ENCODE measurements around the gene HIPK2.

The HIPK2 gene

DNA sequence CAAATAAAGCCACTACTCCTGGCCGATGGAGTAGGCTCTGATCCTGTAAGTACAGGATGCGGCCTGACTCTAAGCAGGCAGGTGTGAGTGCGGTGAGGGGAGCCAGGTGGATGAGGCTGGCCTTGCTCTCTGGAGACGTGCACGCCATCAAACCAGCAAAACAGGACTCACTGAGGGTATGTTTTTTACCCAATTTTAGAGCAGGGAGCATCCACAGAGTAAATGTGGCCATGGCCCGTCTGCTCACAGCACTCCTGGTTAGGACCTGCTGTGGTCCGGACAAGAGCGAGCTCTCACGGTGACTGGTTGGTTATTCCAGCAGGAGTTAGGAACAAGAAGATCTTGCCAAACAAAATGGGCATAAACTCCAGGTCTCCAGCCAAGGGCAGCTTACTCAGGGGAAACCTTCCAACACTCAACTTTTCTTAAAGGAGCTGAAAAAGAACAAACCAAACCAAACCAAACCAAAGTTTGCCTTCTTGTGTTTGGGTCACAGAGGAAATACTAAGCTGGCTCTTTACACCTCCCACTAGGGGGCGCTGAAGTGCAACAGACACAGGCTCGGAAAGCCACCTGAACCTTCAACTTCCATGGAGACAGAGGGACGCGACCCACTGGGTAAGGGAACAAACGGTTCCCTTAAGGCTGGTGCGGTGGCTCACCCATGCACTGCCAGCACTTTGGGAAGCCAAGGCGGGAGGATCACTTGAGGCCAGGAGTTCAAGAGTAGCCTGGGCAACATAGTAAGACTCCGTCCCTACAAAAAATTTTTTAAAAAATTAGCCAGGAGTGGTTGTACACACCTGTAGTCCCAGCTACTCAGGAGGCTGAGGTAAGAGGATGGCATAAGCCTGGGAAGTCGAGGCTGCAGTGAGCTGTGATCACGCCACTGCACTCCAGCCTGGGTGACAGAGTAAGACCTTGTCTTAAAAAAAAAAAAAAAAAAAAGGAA lies 131.9 kb downstream of the HIPK2 start:
- no peak for FAIRE-seq

DNA sequence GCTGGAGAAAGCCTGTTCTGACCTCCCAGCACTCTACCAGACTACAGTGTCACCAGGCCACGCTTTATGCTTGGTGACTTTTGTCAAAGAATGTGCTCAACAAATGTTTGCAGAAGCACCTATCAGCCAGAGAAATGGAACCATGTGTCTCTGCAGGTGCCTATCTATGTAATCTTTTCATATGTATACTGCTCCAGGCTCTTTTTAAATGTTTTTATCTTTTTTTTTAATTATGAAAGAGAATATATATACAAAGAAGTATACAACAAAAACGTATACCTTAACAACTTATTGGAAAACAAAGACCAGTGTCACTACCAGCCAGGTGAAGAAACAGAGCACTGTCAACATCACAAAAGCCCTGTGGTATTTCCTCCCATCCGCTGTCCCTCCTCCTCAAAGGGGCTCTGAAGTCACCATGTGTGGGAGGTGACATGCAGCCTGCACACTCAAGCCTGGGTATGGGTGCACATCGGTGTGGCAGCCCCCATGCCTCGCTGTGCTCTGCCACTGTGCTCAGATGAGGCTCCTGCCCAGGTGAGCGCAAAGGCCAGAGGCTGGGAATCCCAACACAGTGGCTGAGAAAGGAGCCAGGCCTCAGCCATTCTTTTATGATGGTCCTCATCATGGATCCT lies 133.7 kb downstream of the HIPK2 start:
- FAIRE-seq = no peak

DNA sequence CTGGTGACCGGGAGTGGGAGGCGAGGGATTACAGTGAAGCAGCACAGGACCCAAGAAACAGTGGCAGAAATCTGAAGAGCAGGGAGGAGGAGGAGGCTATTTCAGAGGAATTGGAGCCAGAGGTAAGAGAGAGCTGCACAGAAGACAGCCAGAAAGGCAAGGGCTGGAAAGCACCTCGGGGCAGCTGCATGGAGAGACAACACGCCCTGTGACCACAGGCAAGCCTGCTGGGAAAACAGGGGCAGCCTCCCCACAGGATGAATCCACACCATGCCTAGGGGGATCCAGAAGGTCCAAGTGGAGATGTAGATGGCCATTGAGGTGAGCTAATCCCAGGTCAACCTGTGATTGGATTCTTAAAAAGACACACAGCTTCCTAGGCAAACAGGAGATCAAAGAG lies 135.5 kb downstream of the HIPK2 start:
- no peak for FAIRE-seq

DNA sequence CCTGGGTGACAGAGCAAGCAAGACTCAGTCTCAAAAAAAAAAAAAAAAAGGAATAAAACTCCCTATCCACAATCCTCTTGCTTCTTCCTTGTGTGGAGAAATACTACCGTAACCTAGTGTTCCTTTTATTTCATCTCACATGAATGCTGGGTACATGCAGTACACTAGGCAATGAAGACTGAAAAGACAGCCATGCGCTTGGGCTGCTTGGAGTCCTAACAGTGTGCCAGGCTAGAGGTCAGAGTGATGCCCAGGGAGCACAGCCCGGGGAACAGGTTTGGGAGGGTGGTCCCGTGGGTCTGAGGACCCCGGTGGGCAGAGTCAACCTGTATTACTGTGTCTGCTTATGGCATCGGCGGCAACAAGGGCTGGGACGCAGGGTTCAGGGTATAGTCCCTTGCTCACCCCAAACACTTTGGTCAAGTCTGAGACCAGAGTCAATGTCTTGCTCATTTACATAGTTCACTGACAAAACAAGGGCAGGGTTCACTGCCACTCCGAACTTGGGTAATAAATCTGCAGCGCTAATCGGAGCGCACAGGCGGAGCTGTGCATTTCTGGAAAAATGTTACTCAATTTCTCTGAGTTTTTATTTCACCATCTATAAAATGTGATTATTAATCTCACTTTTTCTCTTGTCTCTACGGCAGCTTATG lies 136.3 kb downstream of the HIPK2 start:
- FAIRE-seq = no peak

DNA sequence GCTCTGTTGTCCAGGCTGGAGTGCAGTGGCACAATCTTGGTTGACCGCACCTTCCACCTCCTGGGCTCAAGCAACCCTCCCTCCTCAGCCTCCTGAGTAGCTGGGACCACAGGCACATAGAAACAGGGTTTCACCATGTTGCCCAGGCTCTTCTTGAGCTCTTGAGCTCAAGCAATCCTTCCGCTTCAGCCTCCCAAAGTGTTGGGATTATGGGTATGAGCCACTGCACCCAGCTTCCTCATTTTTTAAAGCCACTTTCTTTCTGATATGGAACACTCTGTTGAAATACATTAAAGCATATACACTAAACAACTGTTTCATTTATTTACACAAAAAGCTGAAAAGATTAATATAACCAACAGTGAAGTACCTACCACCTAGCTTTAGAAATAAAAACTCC lies 137.1 kb downstream of the HIPK2 start:
- FAIRE-seq = no peak

DNA sequence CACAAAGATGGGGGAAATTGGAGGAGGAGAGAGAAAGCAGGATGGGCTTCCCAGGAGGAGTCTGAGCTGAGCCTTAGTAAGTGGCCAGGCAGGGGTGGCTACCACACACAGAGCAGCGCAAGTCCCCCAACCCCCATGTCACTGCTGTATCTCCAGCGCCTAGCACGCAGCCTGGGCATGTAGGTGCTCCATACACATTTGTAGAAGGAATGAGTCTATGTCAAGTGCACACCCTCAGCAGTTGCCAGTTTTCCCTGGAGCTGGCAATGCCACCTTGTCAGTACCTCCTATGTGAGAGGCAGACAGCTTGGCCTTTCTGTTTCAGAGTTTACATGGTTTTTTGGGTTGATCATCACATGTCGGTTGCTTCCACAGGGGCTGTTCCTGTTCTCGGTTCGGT lies 138.2 kb downstream of the HIPK2 start:
- FAIRE-seq = no peak

DNA sequence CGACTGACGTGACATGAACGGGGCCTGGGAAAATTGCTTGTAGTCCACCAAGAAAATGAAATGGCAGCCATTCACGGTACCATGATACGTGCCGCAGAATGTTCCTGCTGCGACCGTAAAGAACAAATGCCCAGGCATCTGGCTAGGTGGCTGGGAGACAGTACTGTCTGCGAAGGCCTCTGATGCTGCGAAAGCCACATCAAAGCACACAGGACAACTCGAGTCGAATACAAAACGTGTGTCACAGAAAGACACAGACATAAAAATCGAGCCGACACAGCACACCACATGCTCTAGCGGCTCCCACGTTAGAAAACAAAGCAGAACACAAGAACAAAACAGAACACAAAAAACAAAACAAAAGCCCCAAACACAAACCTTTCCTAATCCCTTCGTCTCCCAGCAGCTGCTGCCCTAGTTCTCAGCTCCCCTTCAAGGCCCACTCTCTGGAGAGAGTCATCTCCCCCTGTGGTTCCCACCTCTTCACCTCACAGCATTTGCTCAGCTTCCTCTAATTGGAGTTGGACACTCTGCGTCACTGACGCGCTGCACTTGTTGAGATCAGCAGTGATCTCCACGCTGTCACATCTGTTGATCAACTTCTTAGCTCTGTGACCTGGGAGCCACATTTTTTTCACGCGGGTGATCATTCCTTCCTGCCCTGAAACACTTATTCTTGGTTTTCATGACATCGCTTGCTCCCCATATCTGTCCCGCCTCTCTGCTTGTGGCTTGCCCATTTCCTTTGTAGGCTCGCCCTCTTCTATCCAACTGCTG lies 142.1 kb downstream of the HIPK2 start:
- no peak for FAIRE-seq

DNA sequence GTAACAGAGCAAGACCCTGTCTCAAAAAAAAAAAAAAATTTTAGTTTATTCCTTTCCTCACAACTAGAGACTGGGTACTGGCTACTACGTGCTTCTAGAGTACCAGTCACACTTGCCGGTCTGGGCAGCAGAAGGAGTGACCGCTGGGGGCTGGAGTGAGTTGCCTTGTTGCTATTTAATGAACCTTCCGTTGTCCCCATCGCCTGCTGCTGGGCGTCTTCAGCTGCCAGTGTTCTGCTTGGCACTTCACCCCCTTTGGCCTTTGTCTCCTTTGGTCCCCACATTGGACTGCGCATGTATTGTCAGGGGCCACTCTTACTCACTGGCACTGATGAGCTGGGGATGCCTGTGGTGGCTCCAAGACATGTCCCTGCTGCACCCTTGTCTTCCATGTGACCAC lies 143.7 kb downstream of the HIPK2 start:
- no peak for FAIRE-seq

DNA sequence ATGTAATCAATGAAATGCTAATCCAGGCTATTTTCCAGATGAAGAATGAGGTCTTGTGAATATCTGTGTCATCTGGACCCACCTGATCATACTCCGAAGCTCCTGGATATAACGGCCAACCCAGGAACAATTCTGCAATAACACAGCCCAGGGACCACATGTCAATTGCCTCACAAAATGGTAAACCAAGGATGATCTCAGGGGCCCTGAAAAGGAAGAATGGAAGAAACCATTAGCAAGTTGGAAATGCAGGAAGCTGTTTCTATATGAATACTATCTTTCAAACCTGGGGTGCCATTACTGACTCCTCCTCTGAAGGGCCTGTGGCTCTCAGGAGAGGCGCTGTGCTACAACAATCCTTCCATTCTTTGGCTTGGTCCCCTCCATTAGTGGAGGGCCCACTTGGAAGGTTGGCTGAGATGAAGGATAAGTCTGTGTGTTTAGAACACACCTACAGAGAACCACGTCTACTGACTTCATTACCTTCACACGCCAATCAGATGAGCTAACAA lies 146.2 kb downstream of the HIPK2 start:
- FAIRE-seq = no peak

DNA sequence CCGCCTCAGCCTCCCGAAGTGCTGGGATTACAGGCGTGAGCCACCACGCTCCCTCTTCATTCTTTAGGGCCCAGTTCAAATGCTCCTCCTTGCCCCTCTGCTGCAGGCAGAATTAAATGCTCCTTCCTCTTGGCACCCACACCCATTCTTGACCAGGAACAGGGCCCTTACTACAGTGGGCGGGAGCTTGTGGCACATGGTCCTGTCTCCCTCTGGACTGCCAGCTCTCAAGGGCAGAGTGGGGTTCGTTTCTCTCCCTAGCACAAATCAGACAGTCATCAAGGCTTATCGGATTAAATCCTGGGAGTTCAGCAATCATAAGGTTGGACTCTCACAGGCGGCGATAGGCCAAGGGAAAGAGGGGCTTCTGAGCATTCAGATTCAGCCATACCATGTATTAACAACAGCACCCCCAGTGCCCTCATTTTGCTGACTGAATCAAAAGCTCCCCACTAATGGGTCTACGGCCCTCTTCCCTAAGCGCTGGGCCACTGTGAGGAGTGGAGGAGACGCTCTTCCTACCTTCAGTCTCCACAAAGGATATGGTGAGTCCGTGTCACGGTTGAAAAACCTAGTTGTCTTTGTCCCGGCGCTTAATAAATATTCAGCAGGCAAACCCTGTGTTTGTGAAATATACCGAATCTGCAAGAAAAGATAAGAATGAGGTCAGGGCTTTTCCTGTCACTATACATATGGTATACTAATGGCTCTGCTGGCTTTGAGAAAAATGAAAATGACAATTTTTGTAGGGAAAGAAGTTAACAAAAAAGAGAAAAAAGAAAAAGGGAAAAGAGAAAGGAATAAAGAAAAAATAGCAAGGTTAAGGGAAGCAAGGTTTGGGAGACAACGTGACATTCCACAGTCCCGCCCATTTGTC lies 146.9 kb downstream of the HIPK2 start:
- no peak for FAIRE-seq

DNA sequence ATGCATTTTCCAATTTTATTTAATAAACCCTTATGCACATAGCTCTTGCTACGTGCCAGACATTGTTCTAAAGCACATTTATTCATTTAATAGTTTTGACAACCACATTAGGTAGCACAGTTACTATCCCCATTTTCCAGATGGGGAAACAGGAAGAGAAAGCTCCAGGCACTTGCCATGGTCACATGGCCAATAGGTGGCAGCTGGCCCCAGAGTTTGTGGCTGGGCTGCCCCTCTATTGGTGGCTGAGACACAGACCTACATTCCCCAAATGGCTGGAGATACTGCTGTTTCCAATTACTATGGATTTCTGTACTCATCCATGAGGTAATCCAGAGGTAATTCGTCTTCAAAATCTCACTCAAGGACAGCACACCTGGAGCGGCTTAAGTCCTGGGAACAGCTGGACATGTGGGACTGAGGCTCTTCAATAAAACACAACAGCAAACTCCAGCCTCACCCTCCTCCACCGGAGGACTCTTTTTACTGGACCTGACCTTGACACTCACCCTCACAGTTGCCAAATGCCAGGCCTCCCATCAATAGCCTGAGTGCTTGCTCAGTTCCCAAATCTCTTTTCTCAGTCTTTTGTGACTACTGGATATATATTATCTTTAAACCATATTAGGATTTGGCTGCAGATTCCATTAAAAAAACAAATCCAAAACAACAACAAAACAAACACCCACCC lies 148.3 kb downstream of the HIPK2 start:
- FAIRE-seq = no peak

DNA sequence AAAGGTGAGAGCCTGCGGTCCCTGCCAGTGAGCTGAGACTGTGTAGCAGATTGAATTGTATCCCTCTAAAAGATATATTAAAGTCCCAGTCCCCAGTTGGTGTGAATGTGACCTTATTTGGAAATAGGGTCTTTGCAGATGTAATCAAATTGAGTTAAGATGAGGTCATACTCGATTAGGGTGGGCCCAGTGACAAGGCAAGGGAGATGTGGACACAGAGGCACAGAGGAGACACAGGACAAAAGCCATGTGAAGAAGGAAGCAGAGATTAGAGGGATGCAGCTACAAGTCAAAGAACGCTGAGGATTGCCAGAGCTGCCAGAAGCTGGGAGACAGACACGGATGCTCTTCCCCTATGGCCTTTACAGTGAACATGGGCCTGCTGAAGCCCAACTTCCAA lies 150.0 kb downstream of the HIPK2 start:
- no peak for FAIRE-seq

DNA sequence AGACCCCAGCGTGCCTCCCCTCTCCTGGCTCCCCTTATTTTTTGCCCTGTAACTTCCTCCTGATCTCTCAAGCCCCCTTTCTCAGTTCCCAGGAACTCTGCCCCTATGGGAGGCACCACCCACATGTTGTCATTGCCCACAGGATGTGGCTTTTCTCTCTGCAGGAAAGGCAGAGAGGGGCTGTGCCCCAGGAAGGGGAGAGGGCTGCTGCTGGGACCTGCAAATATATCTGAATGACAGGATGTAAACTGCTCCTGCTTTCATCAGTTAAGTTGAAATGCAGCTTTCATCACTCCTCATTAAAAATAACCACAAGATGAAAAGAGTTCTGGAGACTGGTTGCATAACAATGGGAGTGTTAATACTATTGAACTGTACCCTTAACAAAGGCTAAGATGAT lies 151.0 kb downstream of the HIPK2 start:
- no peak for FAIRE-seq

DNA sequence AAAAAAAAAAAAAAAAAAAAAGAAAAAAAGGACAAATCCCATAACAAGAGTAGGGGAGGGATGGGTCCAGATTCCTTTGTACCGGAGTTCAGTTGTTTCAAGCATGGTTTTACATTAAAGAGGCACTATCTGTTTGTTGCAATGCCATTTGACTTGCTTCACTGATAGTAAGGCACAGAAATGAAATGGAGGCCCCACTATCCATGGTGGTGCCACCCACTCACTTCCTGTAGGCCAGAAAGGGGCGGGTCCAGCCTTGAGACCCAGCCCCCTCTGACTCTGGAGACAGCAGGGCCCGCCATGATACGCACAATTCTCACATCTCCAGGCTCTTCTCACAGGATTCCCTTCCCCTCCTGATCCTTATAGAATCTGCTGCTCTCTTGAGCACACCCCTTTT lies 154.3 kb downstream of the HIPK2 start:
- FAIRE-seq = no peak

DNA sequence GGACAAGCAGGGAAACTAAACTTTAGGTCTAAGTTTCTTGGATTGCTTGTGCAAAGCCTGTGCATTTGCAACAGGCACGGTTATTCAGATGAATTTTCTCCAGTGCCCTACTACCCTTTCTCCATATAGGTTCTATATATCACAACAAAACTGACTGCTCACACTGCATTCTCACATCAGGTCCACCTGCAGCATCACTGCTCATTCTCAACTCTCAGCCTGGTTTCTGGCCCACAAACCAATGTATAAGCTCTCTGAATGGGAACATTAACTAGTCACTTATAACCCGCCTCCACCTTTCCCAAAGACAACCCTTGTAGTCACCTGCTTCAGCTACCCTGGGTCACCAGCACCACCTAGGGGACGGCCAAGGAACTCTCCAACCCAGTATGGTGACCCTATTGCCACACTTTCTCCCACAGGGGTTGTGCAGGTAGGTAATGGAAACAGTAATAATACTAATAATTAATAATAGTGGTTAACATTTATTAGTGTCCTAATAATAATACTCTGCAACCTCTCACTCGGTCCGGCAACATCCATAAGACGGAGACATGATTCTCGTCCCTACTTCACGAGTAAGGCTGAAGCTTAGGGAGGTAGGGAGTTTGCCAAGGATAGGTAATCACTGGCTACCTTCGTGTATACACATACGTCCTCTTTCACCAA lies 157.0 kb downstream of the HIPK2 start:
- no peak for FAIRE-seq

DNA sequence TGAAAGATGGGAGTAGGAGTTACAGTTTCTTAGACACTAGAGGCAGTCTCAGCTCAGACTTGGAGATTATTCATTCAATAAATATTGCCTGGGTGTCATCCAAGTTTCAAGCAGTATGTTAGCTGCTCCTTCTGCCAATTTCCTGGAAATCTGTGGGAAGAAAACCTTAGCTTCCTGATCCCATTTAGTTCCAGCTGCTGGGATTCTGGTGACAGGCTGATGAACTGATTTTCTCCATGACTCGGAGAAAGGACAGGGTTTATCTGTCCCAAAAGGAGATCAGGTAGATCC lies 158.5 kb downstream of the HIPK2 start:
- FAIRE-seq = no peak

DNA sequence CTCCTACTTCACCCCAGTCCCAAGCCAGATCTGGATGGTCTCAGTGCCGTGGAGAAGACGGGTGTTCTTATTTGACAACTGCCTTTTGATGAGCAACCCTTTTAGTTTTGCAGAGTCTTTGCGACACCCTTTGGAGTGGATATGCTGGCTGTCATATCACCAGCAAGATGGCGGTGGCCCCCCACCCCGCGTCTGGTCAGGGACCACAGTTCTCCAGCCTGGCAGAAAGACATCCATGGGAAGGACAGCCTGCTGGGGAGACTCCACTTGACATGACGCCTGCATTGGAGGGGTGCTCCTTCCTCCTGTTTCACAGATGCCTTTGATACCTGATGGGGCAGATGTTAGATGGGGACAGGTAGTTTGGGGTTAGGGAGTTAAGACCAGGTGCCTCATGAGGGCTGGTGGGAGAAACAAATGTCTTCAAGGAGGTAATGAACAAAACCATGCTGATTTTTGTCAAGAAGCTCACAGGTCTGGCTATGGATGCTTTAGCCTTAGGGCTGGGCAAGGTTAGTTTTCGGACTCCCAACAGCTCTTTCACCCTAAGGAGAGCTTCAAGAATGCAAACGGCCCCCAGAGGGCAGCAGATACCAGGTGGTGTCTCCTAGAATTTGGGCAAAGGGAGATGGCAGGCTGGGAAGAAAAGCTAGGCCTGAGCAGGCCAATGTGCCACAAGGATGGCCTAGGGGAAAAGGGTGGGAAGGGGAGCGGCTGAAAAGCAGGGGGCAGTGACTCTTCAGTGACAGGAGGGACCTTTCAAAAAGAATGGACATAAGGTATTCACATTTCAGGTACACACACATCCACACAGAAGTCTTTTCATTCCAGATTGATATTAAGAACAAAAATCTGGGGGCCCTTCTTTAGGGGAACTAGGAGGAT lies 159.1 kb downstream of the HIPK2 start:
- no peak for FAIRE-seq

DNA sequence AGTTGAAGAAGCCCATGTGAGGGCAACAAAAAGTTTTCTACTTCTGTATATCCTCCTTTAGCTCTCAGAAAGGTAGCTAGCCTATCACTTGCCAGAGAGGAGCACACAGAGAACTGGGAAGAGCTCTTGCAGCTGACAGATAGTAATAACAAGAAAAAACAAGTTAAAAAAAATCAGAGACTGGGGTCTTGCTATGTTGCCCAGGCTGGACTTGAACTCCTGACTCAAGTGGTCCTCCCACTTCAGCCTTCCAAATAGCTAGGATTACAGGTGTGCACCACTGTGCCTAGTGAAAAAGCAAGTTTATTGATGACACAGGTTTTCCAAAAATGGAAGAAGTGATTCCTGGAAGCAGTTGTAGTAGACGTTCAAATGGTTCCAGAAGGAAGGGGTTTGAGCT lies 160.7 kb downstream of the HIPK2 start:
- no peak for FAIRE-seq

DNA sequence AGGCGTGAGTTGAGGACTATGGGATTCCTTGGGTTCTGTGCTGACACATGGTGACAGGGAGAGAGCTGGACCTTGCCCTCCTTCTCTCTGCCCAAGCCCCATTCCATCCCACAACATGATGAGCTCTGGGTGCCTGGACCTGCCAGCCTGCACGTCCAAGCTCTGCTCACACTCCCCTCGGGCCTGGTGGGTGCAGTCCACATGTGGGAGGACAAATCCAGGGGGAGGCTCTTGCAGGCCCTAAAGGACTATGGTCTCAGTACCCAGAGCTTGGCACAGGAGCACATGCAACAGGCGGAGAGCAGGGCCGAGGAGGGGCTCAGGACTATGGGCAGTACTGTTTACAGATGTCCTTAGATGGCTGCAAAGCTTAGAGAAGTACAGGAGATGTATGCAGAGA lies 162.9 kb downstream of the HIPK2 start:
- FAIRE-seq = no peak

DNA sequence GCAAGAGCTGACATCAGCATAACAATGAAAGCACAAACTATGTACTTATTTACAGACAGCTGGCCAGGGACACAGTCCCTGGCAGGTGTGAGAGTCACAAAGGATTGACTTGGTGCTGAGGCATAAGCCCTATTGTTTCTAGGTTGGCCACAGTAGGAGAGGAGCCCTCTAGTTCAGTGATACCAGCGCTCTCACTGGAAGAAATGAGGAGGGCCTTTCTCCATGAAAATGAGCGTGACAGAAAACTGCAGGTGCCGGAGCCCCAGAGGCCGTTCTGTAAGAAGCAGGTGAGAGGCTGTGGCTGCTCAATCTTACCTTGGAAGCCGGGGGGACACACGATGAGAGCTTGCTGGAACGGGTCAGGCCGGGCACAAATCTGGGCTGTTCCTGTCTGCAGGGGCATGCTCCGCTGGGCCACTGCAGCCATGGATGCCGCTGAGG lies 163.8 kb downstream of the HIPK2 start:
- no peak for FAIRE-seq

All from colon (tissue), 2 donors.